Tibial nerve (tissue), 4 donors: ENCODE measurements around the gene TBRG1. TPM values are rescaled to one million over a fixed set of nuclear protein-coding genes. Genes with fewer than 3 reads are reported as not detected.

Experiments
- DNase-seq, 2 donors: peaks; one replicate each; pipeline ENCODE4 v3.0.0-alpha.2; 2019; ENCODE audit warnings: low spot score in 2 of 2
- H3K27ac ChIP-seq, 4 donors: fragments of 200-600 bp; sonication (generic) in 3 of 4; one replicate each; pipeline ENCODE4 v1.5.1; 2017 to 2019; ENCODE audit warnings: mild to moderate bottlenecking in 1 of 4
- H3K27me3 ChIP-seq, 2 donors: fragments of 200-600 bp; sonication (generic) in 1 of 2; one replicate each; pipeline versions ENCODE4 v1.5.1 to v1.6.0; 2017 to 2019
- H3K36me3 ChIP-seq, 3 donors: fragments of 200-600 bp; sonication (generic); one replicate each; pipeline ENCODE4 v1.5.1; 2018 to 2019
- H3K4me1 ChIP-seq, 4 donors: fragments of 200-600 bp; sonication (generic) in 3 of 4; one replicate each; pipeline ENCODE4 v1.5.1; 2017 to 2019
- H3K4me3 ChIP-seq, 4 donors: fragments of 200-600 bp; sonication (generic) in 3 of 4; one replicate each; pipeline ENCODE4 v1.5.1; 2017 to 2019; ENCODE audit warnings: mild to moderate bottlenecking in 1 of 4, moderate library complexity in 1 of 4
- H3K9me3 ChIP-seq, 4 donors: fragments of 200-600 bp; sonication (generic) in 3 of 4; one replicate each; pipeline ENCODE4 v1.5.1; 2017 to 2019
- CTCF ChIP-seq, 5 experiments: fragments of 200-600 bp in 3 of 5; fragments of 450-650 bp in 2 of 5; sonication (generic) in 3 of 5; IDR thresholded peaks; one replicate each; pipeline ENCODE4 v1.5.1; 2016 to 2019; ENCODE audit warnings: antibody characterized with exemption in 5 of 5, mild to moderate bottlenecking in 3 of 5, moderate library complexity in 2 of 5
- EP300 ChIP-seq, 2 donors: sonication (generic); formaldehyde crosslinking; IDR thresholded peaks; one replicate each; pipeline ENCODE4 v1.6.1; 2017; ENCODE audit warnings: antibody characterized with exemption in 2 of 2, mild to moderate bottlenecking in 1 of 2
- POLR2A ChIP-seq, 2 donors: fragments of 450-650 bp; IDR thresholded peaks; one replicate each; pipeline ENCODE4 v1.6.1; 2017; ENCODE audit warnings: antibody characterized with exemption in 2 of 2, mild to moderate bottlenecking in 2 of 2, moderate library complexity in 2 of 2
- WGBS, 2 donors: methylation state at CpG; one replicate each; pipeline ENCODE4 v1.1.5; 2018; 5-methylcytosine and 5-hydroxymethylcytosine counted together
- total RNA-seq, 4 donors: library from RNA; depleted of rRNA; stranded (reverse); fragments of >200 nt; gene quantifications; one replicate each; pipeline ENCODE4 v1.1.0, GENCODE V29; 2016

Gene TBRG1
- total RNA-seq, 4 donors from 2014 or later = 32.7 to 45.4 (median 36.4) TPM

GRCh38 chr11:124612567-124613246, 10.0 kb upstream of the TBRG1 start:
- H3K4me1 ChIP-seq = no peaks in the 10 kb centered on the region
- no peak overlapping the region for H3K27ac ChIP-seq
- H3K27me3 ChIP-seq = peaks cover 0 to 9% of the 10 kb centered on the region in 2 donors
- WGBS, 2 donors = 57% methylated on average over 9 to 10 of the region's 10 CpGs
- no peak for DNase-seq
- H3K9me3 ChIP-seq = no peaks in the 10 kb centered on the region
- no peak overlapping the region for H3K4me3 ChIP-seq
- no peaks in the 10 kb centered on the region for H3K36me3 ChIP-seq
- no peak for TF ChIP-seq POLR2A (IDR thresholded peaks at IDR 0.05)
- TF ChIP-seq EP300 (IDR thresholded peaks at IDR 0.05) = no peak
- no peak for TF ChIP-seq CTCF (IDR thresholded peaks at IDR 0.05)

- TF ChIP-seq CTCF (IDR thresholded peaks at IDR 0.05) (no peak), EP300 (IDR thresholded peaks at IDR 0.05) (no peak), POLR2A (IDR thresholded peaks at IDR 0.05) (no peak)
- 76 to 83% methylated on average over 5 of the region's 5 CpGs for WGBS, 2 donors
These were observed 3.8 kb upstream of the TBRG1 start for GRCh38 chr11:124618863-124619262.

GRCh38 chr11:124623861-124624525, 1.3 kb downstream of the TBRG1 start:
- no peak for TF ChIP-seq EP300 (IDR thresholded peaks at IDR 0.05)
- TF ChIP-seq POLR2A (IDR thresholded peaks at IDR 0.05) = no peak
- no peak for TF ChIP-seq CTCF (IDR thresholded peaks at IDR 0.05)
- no peak overlapping the region for H3K27ac ChIP-seq
- 44 to 66% methylated on average over 4 of the region's 4 CpGs for WGBS, 2 donors

More at GRCh38 chr11:124618863-124619262, 3.8 kb upstream of the TBRG1 start:
- H3K9me3 ChIP-seq = no peaks in the 10 kb centered on the region
- H3K27me3 ChIP-seq = peaks cover 0 to 9% of the 10 kb centered on the region in 2 donors
- H3K36me3 ChIP-seq = no peaks in the 10 kb centered on the region
- H3K4me1 ChIP-seq = peaks cover 0 to 12% (median 7%) of the 10 kb centered on the region in 4 donors
- H3K27ac ChIP-seq = no peak overlapping the region
- H3K4me3 ChIP-seq = no peak overlapping the region
- DNase-seq = no peak

GRCh38 chr11:124625504-124626168, 3.0 kb downstream of the TBRG1 start:
- H3K4me3 ChIP-seq = no peak overlapping the region
- 94% methylated on average over 3 of the region's 3 CpGs for WGBS, 2 donors
- H3K27me3 ChIP-seq = no peaks in the 10 kb centered on the region
- no peaks in the 10 kb centered on the region for H3K9me3 ChIP-seq
- H3K4me1 ChIP-seq = peaks cover 0 to 43% (median 13%) of the 10 kb centered on the region in 4 donors
- H3K36me3 ChIP-seq = peaks cover 0 to 48% (median 8%) of the 10 kb centered on the region in 3 donors
- no peak for TF ChIP-seq POLR2A (IDR thresholded peaks at IDR 0.05)
- TF ChIP-seq EP300 (IDR thresholded peaks at IDR 0.05) = no peak
- TF ChIP-seq CTCF (IDR thresholded peaks at IDR 0.05) = no peak
- no peak overlapping the region for H3K27ac ChIP-seq
- no peak for DNase-seq

More at GRCh38 chr11:124623861-124624525, 1.3 kb downstream of the TBRG1 start:
- Histone ChIP-seq H3K27me3 (no peaks in the 10 kb centered on the region), H3K4me1 (peaks cover 0 to 43% (median 13%) of the 10 kb centered on the region in 4 donors), H3K9me3 (no peaks in the 10 kb centered on the region), H3K36me3 (peaks cover 0 to 37% (median 8%) of the 10 kb centered on the region in 3 donors), H3K4me3 (peak overlapping the region in 3 of 4 donors; percentile 88 to 91 (median 88))
- DNase-seq = no peak
